GM13977 (cell line): ENCODE results near the gene TPRG1L.

Source experiments
- DNase-seq: peaks from one replicate; pipeline ENCODE4 v3.0.0; 2012; ENCODE audit warnings: low spot score
- CTCF ChIP-seq: IDR thresholded peaks from 2 replicates; pipeline ENCODE4 v1.5.1; 2012; ENCODE audit warnings: mild to moderate bottlenecking, control low read depth; ENCODE audit not compliant: insufficient read depth; ENCODE audit errors: extremely low read depth, missing control alignments
- in situ Hi-C: fragments of 300-500 bp; cut with MboI; formaldehyde crosslinking; loops from one replicate; pipeline ENCODE4 v1.12.0; 2022; ENCODE audit warnings: low sequenced_read_pairs, low pct_unique_long_range_greater_than_20kb, mixed read lengths, inconsistent platforms; ENCODE audit not compliant: unreplicated experiment

Gene TPRG1L

GRCh38 chr1:3640121-3640837, 15.5 kb downstream of the TPRG1L start:
- no peak for TF ChIP-seq CTCF
- no peak for DNase-seq
- in situ Hi-C loops: no loop called here

DNA sequence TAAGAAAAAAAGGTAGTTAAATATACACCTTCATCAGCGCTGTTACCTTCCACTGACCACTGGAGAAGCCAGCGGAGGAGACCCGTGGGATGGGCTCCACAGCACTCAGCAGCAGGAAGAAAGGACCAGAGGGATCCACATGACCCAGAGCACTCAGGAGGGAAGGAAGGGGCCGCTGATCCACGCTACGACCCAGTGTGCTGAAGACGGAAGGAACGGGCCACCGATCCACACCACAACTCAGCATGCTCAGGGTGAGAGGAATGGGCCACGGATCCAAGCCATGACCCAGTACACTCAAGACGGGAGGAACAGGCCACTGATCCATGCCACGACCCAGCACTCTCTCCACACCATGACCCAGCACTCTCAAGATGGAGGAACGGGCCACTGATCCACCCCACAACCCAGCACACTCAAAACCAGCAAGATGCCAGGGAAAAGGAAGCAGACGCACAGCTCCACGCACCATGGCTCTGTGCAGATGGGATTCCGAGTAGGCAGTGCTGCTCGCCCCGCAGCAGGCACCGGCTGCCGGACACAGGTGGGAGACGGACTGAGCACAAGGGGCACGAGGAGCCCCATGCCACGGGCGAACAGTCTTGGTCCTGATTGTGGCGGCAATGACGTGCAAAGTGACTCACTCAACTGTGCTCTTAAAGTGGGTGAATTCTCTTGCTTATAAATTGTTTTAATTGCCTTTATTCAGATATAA, 16.4 kb downstream of the TPRG1L start:
- no peak for TF ChIP-seq CTCF
- no peak for DNase-seq
- in situ Hi-C loops: no loop called here

- no peak for TF ChIP-seq CTCF
- DNase-seq: no peak
- in situ Hi-C loops: no loop called here
Observed at GRCh38 chr1:3641816-3642215, 17.0 kb downstream of the TPRG1L start.

- DNase-seq: no peak
- in situ Hi-C loops: no loop called here
- TF ChIP-seq CTCF: no peak
Observed at GRCh38 chr1:3642919-3643675, 18.3 kb downstream of the TPRG1L start.

DNA sequence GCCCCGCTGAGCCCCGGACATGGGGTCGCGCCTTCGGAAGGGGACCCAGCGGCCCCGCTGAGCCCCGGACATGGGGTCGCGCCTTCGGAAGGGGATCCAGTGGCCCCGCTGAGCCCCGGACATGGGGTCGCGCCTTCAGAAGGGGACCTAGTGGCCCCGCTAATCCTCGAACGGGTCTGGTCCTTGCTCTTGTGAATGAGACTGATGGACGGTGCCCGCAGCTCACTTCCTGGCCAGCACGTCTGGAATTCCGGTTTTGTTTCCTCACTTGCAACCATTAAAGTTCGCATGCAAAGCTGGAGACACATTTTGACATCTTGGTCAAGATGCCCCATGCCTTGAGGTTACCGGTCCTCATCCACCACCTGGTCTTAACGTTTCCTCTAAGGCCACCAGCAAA, 19.5 kb downstream of the TPRG1L start:
- no peak for DNase-seq
- TF ChIP-seq CTCF: no peak
- in situ Hi-C loops: no loop called here

DNA sequence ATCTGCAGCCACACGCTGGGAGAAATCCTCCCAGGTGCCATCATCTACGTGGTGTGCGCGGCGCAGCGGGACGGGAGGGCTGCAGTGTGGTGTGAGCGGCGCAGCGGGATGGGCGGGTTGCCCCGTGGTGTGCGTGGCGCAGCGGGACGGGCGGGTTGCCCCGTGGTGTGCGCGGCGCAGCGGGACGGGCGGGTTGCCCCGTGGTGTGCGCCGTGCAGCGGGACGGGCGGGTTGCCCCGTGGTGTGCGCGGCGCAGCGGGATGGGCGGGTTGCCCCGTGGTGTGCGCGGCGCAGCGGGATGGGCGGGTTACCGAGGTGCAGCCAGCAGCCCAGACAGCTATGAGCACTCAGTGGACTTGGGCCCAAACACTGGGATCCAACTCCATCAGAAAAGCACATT, 20.4 kb downstream of the TPRG1L start:
- no peak for DNase-seq
- no peak for TF ChIP-seq CTCF
- in situ Hi-C loops: no loop called here
